Measurements from ENCODE around the gene CAMK1.

CAMK1 gene

DNA sequence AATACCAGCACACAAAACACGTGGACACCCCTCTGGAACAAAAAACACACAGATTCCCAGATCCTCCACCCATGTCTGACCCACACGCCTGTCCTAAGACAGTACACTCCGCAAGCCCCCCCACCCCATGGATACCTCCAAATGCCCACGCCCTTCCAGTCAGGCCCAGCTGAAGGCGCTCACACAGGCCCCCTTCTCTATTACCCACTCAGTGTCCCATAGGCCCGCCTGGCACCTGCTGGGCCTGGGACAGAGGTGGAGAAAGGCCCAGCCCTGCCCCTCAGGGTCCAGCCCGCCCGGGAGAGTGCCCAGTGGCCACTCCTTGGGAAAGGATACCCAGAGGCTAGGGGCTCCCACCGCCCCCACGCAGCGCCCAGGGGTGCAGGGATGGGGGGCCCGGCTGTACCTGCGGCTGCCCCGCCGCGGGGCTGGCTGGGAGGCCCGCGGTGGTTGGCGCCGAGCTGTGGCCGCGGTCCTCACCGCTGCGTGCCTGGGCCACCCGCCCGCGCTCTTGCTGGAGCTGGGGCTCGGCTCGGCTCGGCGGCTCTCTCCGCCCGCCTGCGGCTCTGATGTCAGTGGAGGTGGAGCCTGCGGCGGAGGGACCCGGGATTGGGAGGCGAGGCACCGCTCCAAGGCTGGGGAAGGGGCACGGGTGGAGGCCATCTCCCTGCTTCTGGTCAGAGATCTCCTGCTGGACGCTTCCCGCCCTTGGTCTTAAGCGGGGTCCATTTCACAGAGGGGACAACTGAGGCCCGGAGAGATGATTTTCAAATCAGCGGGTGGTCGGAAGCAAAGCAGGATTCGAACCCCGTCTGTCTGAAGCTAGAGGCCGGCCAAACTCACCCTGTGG is at the start of gene CAMK1:
CAMK1 (minus strand) TSS at position 522 of the 850 bp plus-strand sequence. CDS start 2,198 bp downstream, outside the sequence.
- peak; percentile 91 for DNase-seq (ENCODE audit: low spot score)

DNA sequence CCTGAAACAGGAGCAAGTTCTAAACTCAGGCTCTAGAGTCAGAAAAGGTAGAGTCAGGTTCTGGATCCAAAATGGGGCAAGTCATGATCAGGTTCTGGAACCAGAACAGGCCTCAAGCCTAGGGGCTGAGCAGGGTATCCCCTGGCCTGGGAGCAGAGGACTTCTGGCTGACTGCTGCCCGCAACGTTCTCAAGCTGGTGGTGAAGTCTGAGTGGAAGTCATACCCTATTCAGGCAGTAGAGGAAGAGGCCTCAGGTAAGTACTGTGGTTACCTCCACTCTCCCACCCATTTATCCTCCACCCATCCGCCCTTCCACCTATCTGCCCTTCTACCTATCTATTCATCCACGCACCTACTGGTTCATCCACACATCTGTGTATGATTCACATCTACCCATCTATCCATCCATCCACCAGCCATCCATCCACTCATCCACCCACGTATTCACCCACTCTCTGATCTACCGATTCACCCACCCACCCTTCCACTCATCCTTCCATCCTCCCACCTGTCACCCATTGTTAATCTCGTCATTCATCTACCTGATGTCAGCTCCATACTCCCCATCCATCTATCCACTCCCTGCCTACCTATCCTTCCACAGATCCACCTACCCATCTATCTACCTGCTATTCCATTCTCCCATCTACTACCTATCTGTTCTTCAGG is 49.1 kb upstream of the CAMK1 start:
- no peak for DNase-seq (ENCODE audit: low spot score)

DNA sequence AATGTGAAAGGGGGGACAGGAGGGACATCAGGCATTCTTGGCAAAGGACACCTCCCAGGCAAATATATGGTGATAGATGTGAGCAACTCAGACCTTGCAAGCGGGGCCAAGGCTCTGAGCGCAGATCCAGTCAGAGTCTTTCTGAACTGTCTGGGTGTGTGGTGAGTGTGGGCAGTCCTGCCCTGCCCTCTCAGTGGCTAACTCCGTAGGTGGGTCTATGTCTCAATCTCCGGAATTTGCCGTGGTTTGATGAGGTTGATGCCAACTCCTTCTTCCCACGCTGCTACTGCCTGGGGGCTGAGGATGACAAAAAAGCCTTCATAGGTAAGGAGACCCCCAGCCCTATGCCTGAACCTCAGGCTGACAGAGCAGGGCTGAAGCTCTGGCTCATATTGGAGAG is 47.7 kb upstream of the CAMK1 start:
- no peak for DNase-seq (ENCODE audit: low spot score)

DNA sequence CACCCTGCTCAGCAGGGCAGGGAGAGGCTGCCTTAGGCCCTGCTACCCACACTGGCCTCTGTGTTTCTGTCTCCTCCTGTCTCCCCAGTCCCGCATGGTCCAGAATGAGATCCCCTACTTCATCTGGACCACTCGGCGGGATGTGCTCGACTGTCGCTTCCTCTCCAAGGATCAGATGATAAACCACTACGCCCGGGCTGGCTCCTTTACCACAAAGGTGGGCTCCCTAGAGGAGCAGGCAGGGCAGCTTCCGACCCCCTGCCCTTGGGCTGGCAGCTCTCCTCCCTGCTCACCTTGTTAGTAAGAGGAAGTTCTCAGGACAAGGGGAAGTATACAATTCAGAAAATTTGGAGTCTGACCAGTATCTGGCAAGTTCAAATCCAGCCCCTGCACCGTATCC is 46.2 kb upstream of the CAMK1 start:
- no peak for DNase-seq (ENCODE audit: low spot score)

DNA sequence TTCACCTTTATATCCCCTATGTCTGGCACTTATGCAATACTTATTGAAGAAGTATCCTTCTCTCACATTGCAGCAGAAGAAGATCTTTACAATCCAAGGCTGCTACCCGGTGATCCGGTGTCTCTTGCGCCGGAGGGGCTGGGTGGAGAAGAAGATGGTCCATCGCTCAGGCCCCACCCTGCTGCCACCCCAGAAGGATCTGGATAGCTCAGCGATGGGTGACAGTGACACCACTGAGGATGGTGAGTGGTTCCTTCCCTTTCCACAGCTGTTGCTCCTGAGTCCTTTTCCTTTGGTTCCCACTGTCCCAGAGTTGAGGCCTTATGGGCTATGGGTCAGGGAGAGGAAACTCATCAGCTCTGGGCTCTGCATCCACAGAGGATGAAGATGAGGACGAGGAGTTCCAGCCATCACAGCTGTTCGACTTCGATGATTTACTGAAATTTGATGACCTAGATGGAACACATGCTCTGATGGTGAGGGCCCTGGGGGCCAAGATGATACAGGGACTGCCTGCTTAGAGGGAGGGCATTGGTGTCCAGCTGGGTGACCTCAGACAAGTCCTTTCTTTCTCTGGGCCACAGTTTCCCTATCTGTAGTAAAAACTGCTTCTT is 43.2 kb upstream of the CAMK1 start:
- DNase-seq (ENCODE audit: low spot score) = no peak

DNA sequence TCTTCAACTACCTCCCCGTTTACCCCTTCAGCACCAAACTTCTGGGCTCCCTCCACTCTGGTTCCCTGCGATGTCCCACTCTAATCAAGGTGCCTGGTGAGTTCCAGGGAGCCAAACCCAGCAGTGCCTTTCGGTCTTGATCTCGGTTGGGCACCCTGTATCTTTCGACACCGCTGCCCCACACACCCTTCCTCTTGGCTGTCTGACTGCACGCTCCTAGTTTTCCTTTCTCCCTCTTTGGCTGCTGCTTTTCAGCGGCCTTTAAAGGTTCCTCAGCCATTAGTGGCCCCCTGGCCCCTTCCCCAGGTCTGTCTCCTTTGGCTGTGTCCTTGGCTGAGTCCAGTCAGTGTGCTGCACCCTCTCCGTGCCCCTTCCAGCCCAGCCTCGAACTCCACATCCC is 41.1 kb upstream of the CAMK1 start:
- DNase-seq (ENCODE audit: low spot score) = no peak

DNA sequence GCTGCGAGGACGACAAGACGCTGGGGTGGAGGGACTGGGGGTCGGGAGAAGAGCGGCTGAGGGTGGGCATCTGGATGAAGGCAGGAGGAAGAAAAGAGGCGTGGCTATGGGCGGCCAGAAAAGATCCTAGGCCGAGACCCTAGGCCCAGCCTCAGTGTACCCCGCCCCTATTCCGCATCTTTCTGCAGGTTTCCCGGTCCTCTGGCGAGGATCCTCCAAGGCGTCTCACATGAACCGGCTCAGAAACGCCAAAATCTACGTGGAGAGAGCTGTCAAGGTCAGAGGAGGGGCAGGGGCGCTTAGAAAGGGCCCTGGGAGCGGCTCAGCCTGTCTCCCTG is 40.7 kb upstream of the CAMK1 start:
- no peak for DNase-seq (ENCODE audit: low spot score)

DNA sequence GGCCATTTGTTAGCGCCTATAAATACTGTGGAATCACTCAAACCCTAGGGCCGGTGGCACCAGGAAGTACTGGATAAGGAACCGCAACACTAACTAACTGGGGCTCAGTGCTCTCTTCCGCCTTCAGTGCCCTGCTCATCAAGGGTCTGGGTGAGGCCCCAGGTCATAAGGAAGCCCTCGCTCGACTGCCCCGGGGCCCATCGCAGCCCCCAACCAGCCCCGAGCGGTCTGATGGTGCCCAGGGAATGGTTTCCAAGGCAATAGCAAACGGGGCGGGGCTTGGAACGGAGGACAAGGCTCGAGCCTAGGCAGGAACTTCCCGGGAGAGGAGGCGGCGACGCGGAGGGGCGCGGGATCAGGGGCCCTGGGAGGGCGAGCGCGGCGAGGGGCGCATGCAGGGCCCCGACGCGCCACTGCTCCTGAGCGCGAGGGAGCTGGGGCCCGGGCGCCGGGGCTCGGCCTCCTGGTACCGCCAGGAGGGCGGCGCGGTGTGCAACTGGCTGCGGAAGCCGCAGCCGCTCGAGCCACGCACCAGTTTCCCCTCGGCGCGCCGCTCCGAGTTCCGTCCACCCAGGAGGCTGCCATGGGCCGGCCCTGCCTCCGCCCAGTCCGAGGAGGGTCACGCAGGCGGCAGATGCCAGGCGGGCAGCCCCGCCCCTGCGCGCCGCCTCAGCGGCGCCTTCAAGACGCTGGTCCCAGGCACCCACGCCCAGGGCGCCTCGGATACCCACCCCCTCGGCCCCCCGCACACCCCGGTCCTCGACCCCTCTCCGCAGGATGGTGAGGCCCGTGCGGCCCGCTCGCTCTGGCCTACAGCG is 40.1 kb upstream of the CAMK1 start, which contains the start of gene TTLL3:
TTLL3 (plus strand) TSS at position 648 of the 818 bp plus-strand sequence. CDS start 400 bp downstream, outside the sequence.
- DNase-seq (ENCODE audit: low spot score) = peak; percentile 73

DNA sequence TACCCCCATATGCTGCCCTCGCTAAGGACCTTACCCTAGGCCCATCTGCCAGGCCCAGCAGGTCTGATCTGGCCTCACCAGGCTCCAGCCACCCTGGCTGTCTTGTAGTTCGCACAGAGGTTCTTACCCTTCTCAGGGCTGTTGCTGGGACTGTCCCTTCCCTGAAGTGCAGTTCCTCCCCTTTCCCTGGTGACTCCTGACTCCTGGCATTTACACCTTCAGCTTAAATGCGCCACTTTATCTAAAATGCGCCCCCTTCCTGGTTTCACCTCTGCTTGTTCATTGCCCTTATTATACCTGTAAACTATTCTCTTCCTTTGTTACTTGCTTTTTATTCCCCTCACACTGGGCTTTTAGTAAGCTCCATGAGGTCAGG is 39.5 kb upstream of the CAMK1 start:
- DNase-seq (ENCODE audit: low spot score) = no peak

DNA sequence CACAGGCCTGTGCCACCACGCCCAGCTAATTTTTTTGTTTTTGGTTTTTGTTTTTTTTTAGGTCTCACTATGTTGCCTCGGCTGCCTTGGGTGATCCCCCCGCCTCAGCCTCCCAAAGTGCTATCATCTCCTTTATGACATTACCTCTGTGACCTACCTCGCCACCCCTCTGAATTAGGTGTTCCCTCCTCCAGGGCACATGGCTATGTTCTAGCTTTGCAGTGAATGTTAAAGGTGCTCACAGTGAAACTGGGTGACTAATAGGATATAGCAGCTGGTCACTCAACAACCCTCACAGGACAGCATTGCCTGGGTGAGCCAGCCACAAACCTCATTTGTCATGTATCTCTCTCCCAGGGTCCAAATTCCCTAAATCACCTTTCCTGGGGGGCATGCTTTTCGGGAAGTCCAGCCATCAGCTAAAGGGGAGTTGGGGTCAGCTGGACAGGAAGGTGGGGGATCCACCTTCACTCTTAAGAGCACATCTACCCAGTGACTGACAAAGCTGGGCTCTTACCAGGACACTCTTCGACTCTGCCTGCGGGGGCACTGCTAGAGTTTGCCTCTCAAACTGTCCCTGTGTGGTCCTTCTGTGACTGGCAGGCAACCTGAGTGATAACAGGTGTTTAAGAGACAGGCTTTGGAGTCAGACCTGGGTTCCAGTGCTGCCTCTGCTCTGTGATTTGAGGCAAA is 38.7 kb upstream of the CAMK1 start:
- peak; percentile 50 for DNase-seq (ENCODE audit: low spot score)

DNA sequence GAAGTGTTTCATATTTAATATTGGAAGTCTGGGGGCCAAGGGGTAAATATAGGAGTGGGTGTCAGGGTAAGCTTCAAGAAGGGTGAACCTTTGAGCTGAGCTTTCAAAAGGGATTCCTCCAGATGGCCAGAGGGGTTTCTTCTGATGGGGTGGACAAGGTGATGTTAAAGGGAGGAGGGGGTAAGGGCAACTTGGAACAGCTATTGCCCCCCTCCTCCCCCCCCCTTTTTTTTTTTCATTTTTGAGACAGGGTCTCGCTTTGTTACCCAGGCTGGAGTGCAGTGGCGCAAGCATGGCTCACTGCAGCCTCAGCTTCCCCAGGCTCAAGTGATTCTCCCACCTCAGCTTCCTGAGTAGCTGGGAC is 38.2 kb upstream of the CAMK1 start:
- no peak for DNase-seq (ENCODE audit: low spot score)

DNA sequence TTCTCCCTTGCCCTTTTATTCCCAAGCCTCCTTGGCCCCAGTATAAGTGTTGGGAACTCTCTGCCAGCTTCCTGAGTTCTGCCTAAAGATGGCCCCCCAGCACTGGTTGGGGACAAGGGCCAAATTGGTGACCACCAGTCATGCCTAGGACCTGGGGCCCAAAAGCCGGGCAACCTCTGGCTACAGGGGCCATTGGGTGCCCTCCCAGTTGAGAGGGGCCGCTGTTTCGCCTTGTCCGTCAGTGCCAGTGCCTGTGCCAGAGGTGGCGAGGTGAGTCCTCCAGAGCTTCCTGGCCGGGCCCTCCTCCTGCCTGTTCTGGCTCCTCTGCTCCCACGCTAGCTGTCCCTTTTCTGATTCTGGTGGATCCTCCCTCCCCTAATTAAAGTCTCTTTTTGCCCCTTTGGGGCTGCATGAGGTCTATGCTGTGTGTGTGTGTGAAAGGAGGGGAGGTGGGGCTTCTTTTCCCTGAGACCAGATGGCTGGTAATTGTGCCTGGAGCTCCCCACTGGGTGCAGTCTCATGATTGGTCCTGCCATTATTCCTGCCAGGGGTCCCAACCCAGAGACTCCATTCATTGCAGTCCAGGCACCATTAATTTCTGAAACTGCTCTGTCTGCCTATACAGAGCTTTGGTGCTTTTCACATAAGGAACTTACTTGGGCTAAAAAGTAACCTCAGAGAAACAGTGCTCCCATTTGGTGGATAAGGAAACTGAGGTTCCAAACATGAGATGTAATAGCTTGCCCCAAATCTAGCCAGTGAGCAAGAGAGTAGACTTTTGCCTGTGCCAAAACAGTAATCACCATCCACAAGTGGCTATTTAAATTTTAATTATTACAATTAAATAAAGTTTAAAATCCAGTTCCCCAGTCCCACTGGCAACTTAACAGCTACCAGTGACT is 37.2 kb upstream of the CAMK1 start:
- no peak for DNase-seq (ENCODE audit: low spot score)

DNA sequence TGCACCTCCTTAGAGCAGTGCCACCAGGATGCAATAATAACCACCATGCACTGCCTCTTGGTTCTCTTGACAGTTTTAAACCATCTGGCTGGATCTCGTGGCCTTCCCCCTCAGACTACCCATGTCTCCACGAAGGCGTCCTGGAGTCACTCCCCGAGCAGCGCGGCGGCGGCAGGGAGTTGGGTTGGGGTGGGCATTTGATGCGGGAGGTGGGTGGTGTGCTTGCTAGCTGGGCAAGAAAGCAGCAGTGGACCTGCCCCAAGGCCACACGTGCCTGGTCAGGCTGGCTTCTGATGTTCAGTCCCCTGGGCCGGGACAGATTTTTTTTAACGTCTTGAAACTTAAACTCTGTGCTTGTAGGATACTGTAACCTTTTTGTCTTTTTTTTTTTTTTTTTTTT is 36.4 kb upstream of the CAMK1 start:
- no peak for DNase-seq (ENCODE audit: low spot score)

DNA sequence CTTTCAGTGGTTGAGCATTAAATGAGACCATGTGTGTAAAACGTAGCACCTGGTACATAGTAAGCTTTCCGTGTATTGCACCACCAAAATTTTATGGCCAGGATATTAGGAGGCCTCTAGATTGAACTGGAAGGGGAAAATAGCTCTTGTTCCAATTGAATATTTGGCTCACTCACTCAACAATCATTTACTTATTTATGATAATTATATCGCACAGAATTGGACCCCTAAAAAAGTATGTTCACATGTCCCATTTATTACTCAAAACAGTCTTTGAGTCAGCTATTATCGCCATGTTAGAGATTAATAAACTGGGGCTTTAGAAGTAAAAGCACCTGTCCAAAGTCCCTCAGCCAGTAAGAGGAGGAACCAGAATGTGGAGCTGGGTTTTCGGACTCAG is 35.2 kb upstream of the CAMK1 start:
- DNase-seq (ENCODE audit: low spot score) = no peak

DNA sequence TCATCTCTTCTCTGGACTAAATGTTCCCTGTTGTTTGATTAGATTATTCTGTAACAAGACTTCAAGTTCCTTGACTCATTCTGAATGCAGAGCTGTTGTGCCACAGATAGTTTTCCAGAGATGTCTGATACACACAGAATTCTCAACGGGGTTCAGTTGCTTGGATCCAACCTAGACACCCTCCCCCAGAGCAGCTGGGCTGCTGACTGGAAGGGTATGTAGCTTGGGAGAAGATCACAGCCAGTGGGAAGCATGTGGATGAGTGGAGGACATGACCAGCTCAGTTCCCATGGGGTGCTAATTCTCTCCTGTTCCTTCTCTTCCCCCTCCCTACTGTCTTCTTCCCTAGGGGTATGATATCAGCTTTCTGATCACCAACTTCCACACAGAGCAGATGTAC is 33.7 kb upstream of the CAMK1 start:
- no peak for DNase-seq (ENCODE audit: low spot score)

DNA sequence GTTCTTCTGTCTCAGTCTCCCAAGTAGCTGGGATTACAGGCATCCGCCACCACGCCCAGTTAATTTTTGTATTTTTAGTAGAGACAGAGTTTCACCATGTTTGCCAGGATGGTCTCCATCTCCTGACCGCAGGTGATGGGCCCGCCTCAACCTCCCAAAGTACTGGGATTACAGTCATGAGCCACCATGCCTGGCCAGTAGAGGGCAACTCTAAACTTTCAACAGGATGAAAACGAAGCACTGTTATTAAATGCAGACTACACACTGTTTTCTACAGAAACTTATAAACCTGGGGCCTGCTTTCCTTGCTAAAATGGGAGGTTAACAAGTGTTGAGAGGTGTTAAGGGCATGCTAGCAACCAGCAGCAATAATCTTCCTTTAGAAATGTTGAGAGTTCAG is 30.8 kb upstream of the CAMK1 start:
- DNase-seq (ENCODE audit: low spot score) = no peak

DNA sequence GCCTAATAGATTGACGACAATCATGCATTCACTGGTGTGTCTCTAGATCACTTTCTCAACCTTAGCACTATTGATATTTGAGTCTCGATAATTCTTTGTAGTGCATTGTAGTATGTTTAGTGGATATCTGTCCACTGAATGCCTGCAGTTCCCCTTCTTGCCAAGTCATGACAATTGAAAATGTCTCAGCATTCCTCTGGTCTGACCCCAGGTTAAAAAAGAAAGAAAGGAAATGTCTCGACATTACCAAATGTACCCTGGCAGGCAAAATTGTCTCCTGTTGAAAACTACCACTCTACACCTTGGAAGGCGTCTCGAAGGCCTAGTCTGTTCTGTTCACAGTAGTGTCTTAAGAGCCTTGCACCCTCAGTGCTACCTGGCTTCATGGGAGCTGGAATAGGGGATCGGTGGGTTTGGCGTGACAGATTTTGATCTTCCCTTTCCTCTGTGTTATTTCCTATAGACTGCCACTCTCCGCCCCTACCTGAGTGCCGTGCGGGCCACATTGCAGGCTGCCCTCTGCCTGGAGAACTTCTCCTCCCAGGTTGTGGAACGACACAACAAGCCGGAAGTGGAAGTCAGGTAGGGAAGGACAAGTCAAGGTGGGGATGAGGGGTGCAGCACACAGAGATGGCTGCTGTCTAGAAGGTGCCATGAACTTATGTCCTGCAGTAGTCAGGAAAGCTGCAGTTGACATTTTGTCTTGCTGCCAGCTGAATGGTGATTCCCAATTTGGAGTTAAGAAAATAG is 27.6 kb upstream of the CAMK1 start:
- DNase-seq (ENCODE audit: low spot score) = no peak

DNA sequence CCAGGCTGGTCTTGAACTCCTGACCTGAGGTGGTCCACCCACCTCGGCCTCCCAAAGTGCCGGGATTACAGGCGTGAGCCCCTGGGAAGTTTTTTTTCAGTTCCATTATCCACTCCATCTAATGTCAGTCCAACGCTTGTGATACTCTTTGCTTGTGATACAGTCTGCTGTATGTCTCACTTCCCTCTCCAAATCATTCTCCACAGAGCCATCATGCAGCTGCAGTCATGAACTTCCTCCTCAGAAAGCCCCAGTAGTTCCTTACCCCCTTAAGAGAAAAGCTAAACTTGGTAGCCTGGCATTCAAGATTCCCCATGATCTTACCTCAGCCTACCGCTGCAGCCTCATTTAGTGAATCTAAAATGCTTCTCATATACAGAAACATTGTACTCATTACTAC is 25.5 kb upstream of the CAMK1 start:
- no peak for DNase-seq (ENCODE audit: low spot score)

DNA sequence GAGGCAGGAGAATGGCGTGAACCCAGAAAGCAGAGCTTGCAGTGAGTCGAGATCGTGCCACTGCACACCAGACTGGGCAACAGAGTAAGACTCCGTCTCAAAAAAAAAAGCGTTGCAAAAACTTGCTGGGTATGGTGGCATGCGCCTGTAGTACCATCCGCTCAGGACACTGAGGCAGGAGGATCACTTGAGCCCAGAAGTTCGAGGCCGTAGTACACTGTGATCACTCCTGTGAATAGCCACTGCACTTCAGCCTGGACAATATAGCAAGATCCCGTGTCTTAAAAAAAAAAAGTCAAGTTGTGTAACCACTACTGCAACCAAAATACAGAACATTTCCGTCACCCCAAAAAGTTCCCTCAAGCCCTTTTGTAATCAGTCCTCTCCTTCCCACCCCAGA is 24.7 kb upstream of the CAMK1 start:
- DNase-seq (ENCODE audit: low spot score) = no peak

DNA sequence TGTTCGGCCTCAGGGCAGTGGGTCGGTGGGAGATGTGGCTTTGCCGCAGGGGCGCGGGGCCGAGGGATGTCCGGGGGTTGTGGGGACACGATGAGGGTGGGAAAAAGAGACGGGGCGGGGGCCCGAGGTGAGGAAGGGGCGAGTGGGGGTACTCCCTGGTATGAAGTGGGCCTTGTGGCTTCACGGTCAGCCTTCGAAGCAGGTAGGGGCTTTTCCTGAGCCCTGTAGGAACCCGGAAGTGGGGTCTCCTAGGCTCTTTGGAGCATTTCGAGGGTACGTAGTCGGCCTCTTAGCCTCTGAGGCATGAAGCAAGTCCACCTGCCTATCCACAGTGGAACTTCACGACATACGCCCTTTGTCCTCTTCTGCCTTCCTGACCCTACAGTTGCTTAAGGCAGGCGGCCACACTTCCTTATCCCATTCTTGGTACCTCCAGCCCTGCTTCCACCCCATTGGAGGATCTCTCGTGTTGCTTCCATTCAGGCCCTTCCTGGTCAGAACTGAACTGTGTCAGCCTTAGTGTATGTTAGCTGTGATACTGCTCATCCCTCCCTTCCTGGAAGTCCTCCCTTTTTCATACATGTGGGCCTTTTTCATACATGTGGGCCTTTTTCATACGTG is 23.5 kb upstream of the CAMK1 start:
- DNase-seq (ENCODE audit: low spot score) = no peak
